GM12873 (cell line): Measurements from ENCODE around the gene GLIS1.

Experiments used
- TF ChIP-seq, protein P1 (sequence below): IDR thresholded peaks from 2 replicates; pipeline ENCODE4 v1.5.1; 2012; ENCODE audit warnings: low read depth, mild to moderate bottlenecking, moderate library complexity, low read length, control low read depth; ENCODE audit not compliant: insufficient read depth; ENCODE audit errors: missing control alignments

GLIS1 gene

DNA sequence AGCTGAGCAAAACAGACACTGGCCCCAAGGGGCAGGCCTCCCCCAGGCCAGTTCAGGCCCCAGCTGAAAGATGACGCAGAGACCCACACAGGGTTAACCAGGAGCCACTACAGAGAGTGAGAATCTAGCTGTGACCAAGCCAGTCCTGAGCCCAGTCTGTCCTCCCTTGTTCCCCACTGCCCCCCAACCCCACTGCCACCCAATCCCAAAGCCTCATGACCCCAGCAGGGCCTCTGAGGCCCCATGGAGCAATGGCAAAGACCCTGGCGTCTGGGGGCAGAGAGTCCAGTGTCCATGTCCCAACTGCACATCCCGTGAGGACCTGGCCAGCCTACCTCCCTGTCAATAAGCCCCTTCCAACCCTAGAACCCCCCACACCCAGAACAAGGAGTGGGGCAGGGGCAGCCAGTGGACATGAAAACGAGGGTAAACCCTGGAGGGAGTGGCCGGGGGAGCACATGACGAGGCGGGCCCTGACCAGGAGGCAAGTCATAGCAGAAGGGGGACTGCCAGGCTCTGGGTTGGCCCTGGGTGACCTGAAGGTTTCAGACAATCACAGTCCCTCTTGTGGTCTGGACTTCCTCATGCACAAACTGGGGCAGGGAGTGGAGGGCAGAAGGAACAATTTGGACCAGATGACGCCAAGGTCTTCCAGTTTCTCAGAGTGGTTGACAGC, 100.5 kb downstream of the GLIS1 start:
- TF ChIP-seq, protein P1, sequence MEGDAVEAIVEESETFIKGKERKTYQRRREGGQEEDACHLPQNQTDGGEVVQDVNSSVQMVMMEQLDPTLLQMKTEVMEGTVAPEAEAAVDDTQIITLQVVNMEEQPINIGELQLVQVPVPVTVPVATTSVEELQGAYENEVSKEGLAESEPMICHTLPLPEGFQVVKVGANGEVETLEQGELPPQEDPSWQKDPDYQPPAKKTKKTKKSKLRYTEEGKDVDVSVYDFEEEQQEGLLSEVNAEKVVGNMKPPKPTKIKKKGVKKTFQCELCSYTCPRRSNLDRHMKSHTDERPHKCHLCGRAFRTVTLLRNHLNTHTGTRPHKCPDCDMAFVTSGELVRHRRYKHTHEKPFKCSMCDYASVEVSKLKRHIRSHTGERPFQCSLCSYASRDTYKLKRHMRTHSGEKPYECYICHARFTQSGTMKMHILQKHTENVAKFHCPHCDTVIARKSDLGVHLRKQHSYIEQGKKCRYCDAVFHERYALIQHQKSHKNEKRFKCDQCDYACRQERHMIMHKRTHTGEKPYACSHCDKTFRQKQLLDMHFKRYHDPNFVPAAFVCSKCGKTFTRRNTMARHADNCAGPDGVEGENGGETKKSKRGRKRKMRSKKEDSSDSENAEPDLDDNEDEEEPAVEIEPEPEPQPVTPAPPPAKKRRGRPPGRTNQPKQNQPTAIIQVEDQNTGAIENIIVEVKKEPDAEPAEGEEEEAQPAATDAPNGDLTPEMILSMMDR, result no peak

- TF ChIP-seq, protein P1, result no peak
Observed at GRCh38 chr1:53637511-53638359, 101.2 kb downstream of the GLIS1 start.

- TF ChIP-seq, protein P1, result no peak
Observed at GRCh38 chr1:53636621-53637171, 102.3 kb downstream of the GLIS1 start.

DNA sequence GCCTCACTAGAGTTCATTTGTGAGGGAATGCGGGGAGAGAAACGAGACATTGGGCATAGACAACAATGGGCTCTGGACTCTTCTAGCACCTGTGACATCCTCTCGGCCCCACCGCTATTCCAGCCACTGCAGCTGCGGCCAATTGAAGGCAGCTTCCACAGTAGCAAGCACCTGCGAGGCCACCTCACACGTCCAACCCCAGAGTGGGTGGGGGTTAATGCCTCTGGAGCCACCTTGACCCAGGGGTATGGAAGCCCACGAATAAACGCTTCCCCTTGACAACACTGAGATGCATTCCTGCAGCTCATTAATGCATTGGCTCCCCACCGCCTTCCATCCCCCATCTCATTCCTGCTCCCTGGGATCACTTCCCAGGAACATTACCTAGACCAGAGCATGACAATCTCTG, 104.4 kb downstream of the GLIS1 start:
- TF ChIP-seq, protein P1, result no peak

- TF ChIP-seq, protein P1, result no peak
Observed at GRCh38 chr1:53633073-53633704, 105.8 kb downstream of the GLIS1 start.

- TF ChIP-seq, protein P1, result no peak
Observed at GRCh38 chr1:53631622-53632310, 107.2 kb downstream of the GLIS1 start.
